SK-N-MC (cell line): ENCODE results near the gene PRDM16.

ENCODE experiments used
- DNase-seq: peaks from one replicate; pipeline ENCODE4 v3.0.0-alpha.2; 2011; ENCODE audit warnings: low read depth, low spot score
- H3K27ac ChIP-seq: fragments of 200-600 bp; sonication (generic); 2 replicates; pipeline ENCODE4 v1.5.1; 2016; ENCODE audit warnings: mixed run types
- H3K36me3 ChIP-seq: fragments of 200-600 bp; sonication (generic); 2 replicates; pipeline ENCODE4 v1.6.1; 2017; ENCODE audit warnings: antibody characterized with exemption, low read length, mixed read lengths; ENCODE audit not compliant: insufficient read depth
- H3K4me3 ChIP-seq: fragments of 200-600 bp; sonication (generic); 2 replicates; pipeline ENCODE4 v1.5.1; 2016
- H3K9ac ChIP-seq: fragments of 200-600 bp; sonication (generic); 2 replicates; pipeline ENCODE4 v1.8.0; 2017; ENCODE audit warnings: mixed run types, mixed read lengths; ENCODE audit not compliant: insufficient read length
- H3K9me3 ChIP-seq: fragments of 200-600 bp; sonication (generic); 2 replicates; pipeline ENCODE4 v1.6.1; 2017; ENCODE audit warnings: low read depth, mild to moderate bottlenecking, antibody characterized with exemption, low read length, moderate library complexity, mixed read lengths
- EZH2 ChIP-seq: fragments of 200-600 bp; sonication (generic); IDR thresholded peaks from one replicate; pipeline ENCODE4 v1.6.1; 2017; ENCODE audit warnings: antibody characterized with exemption
- FOXP2 ChIP-seq: optimal IDR thresholded peaks from 2 replicates; pipeline ENCODE3; 2011; ENCODE audit warnings: mild to moderate bottlenecking, moderate library complexity; ENCODE audit not compliant: insufficient read depth; ENCODE audit errors: extremely low read length, control extremely low read depth
- POLR2AphosphoS5 ChIP-seq: IDR thresholded peaks from 2 replicates; pipeline ENCODE4 v1.6.1; 2012; ENCODE audit warnings: mild to moderate bottlenecking, low read depth, low read length, borderline replicate concordance

Gene PRDM16

GRCh38 chr1:3229081-3229725 is 160.2 kb downstream of the PRDM16 start:
- no peak overlapping the region for H3K4me3 ChIP-seq
- no peaks in the 10 kb centered on the region for H3K9me3 ChIP-seq
- DNase-seq = no peak
- H3K9ac ChIP-seq = no peak overlapping the region
- H3K27ac ChIP-seq = no peak overlapping the region
- H3K36me3 ChIP-seq = no peaks in the 10 kb centered on the region
- TF ChIP-seq FOXP2 = no peak

- Histone ChIP-seq H3K9ac (no peak overlapping the region), H3K9me3 (no peaks in the 10 kb centered on the region), H3K4me3 (no peak overlapping the region), H3K27ac (no peak overlapping the region), H3K36me3 (no peaks in the 10 kb centered on the region)
- TF ChIP-seq EZH2 (no peak), FOXP2 (no peak), POLR2AphosphoS5 (no peak)
- no peak for DNase-seq
These were observed 161.6 kb downstream of the PRDM16 start for GRCh38 chr1:3230553-3230952.

- Histone ChIP-seq H3K9me3 (no peaks in the 10 kb centered on the region), H3K27ac (no peak overlapping the region), H3K36me3 (no peaks in the 10 kb centered on the region), H3K4me3 (no peak overlapping the region), H3K9ac (no peak overlapping the region)
- DNase-seq = no peak
- TF ChIP-seq POLR2AphosphoS5 (no peak), EZH2 (no peak)
These were observed 162.2 kb downstream of the PRDM16 start for GRCh38 chr1:3231245-3231644.

DNA sequence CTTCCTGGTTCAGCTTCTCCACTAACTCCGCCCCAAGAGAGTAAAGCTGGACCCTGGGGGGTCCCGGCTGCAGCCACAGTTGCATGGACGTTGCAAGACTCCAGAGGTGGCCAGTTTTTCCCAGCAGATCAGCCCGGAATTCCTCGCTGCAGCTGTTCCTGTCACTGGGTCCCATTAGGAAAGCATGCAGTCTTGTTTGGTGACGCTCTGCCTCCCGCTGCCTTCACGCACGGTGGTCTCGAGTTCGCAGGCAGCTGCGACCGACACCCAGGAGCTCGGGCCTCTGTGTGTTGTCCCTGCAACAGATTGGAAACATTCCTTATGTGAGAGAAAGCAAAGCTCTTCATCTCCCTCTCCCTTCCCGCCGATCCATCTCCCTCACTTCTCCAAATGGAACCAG is 162.8 kb downstream of the PRDM16 start:
- H3K4me3 ChIP-seq = no peak overlapping the region
- no peak overlapping the region for H3K27ac ChIP-seq
- no peaks in the 10 kb centered on the region for H3K9me3 ChIP-seq
- TF ChIP-seq POLR2AphosphoS5 (no peak), EZH2 (no peak)
- no peak overlapping the region for H3K9ac ChIP-seq
- DNase-seq = no peak
- H3K36me3 ChIP-seq = no peaks in the 10 kb centered on the region

- H3K9me3 ChIP-seq = no peaks in the 10 kb centered on the region
- no peak overlapping the region for H3K27ac ChIP-seq
- TF ChIP-seq EZH2 (no peak), POLR2AphosphoS5 (no peak), FOXP2 (no peak)
- DNase-seq = no peak
- H3K9ac ChIP-seq = no peak overlapping the region
- no peaks in the 10 kb centered on the region for H3K36me3 ChIP-seq
- no peak overlapping the region for H3K4me3 ChIP-seq
These were observed 164.0 kb downstream of the PRDM16 start for GRCh38 chr1:3233031-3233430.

GRCh38 chr1:3233551-3233950 is 164.5 kb downstream of the PRDM16 start:
- H3K27ac ChIP-seq = no peak overlapping the region
- DNase-seq = no peak
- H3K9me3 ChIP-seq = no peaks in the 10 kb centered on the region
- no peak overlapping the region for H3K4me3 ChIP-seq
- TF ChIP-seq FOXP2 (no peak), EZH2 (no peak), POLR2AphosphoS5 (no peak)
- no peaks in the 10 kb centered on the region for H3K36me3 ChIP-seq
- H3K9ac ChIP-seq = no peak overlapping the region

GRCh38 chr1:3234281-3234680 is 165.3 kb downstream of the PRDM16 start:
- no peak for TF ChIP-seq FOXP2
- TF ChIP-seq POLR2AphosphoS5 = no peak
- no peak for TF ChIP-seq EZH2
- no peak overlapping the region for H3K4me3 ChIP-seq
- no peak for DNase-seq

GRCh38 chr1:3234956-3235355 is 166.0 kb downstream of the PRDM16 start:
- H3K36me3 ChIP-seq = no peaks in the 10 kb centered on the region

More at GRCh38 chr1:3234281-3234680, 165.3 kb downstream of the PRDM16 start:
- no peaks in the 10 kb centered on the region for H3K9me3 ChIP-seq
- H3K27ac ChIP-seq = no peak overlapping the region
- no peaks in the 10 kb centered on the region for H3K36me3 ChIP-seq
- no peak overlapping the region for H3K9ac ChIP-seq

DNA sequence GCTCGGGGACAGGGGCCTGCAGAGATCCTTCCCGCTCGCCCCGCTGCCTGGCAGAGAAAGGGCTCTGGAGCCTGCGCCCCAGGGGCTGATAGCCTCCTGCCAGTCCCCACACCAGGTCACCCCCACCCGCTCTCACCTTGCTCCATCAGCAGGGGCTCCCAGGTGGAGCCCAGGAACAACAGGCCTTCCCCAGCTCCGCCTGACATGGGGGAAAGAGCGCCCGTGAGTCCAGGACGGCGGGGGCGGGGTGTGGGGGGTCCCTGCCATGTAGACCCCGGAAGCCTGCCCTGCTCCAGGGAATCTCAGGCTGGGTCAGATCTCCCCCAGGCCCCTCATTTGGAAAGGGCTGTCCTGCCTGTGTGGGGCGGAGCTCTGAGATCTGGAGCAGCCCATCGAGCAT is 166.5 kb downstream of the PRDM16 start:
- Histone ChIP-seq H3K36me3 (no peaks in the 10 kb centered on the region), H3K9ac (no peak overlapping the region), H3K27ac (no peak overlapping the region), H3K9me3 (no peaks in the 10 kb centered on the region), H3K4me3 (no peak overlapping the region)
- TF ChIP-seq EZH2 = no peak
- DNase-seq = no peak

More at GRCh38 chr1:3234956-3235355, 166.0 kb downstream of the PRDM16 start:
- no peak for DNase-seq
- Histone ChIP-seq H3K4me3 (no peak overlapping the region), H3K27ac (no peak overlapping the region), H3K9ac (no peak overlapping the region), H3K9me3 (no peaks in the 10 kb centered on the region)
- no peak for TF ChIP-seq EZH2
- no peak for TF ChIP-seq FOXP2
- TF ChIP-seq POLR2AphosphoS5 = no peak
